Stimulated activated naive CD4-positive, alpha-beta T cell (primary cell): Measurements from ENCODE around the gene ATP2B1.

Experiments
- DNase-seq, 6 experiments: peaks; one replicate each; lab custom pipeline; 2025; lab: John Stamatoyannopoulos, UW

The ATP2B1 gene

GRCh38 chr12:89657066-89657465 lies 51.6 kb downstream of the ATP2B1 start:
- no peak for DNase-seq

GRCh38 chr12:89655841-89656240 lies 52.8 kb downstream of the ATP2B1 start:
- no peak for DNase-seq

DNA sequence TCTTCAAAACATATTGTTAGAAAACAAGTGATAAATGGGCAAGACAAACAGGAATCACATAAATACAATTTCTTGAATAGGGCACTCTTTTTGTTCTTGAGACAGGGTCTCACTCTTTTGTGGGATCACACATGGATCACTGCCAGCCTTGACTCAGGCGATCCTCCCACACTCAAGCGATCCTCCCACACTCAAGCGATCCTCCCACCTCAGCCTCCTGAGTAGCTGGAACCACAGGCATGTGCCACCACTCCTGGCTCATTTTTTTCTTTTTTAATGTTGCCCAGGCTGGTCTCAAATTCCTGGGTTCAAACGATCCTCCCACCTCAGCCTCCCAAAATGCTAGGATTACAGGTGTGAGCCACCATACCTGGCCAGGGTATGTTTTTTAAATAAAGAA lies 57.4 kb downstream of the ATP2B1 start:
- DNase-seq = no peak

GRCh38 chr12:89650239-89650638 lies 58.4 kb downstream of the ATP2B1 start:
- no peak for DNase-seq

DNA sequence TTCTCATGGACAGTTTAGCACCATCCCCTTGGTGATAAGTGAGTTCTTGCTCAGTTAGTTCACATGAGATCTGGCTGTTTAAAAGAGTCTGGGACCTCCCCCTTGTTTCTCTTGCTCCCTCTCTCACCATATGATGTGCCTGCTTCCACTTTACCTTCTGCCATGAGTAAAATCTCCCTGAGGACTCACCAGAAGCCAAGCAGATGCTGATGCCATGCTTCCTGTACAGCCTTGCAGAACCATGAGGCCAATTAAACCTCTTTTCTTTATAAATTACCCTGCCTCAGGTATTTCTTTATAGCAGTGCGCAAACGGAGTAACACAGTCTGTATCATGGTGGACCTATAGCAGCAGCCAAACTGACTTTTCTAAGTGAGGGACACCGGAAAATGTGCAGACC lies 58.8 kb downstream of the ATP2B1 start:
- no peak for DNase-seq

GRCh38 chr12:89649139-89649538 lies 59.5 kb downstream of the ATP2B1 start:
- DNase-seq = no peak

- no peak for DNase-seq
Observed at GRCh38 chr12:89648211-89648930, 60.3 kb downstream of the ATP2B1 start.

GRCh38 chr12:89645434-89645833 lies 63.2 kb downstream of the ATP2B1 start:
- DNase-seq = no peak

GRCh38 chr12:89642959-89643358 lies 65.7 kb downstream of the ATP2B1 start:
- DNase-seq = no peak

DNA sequence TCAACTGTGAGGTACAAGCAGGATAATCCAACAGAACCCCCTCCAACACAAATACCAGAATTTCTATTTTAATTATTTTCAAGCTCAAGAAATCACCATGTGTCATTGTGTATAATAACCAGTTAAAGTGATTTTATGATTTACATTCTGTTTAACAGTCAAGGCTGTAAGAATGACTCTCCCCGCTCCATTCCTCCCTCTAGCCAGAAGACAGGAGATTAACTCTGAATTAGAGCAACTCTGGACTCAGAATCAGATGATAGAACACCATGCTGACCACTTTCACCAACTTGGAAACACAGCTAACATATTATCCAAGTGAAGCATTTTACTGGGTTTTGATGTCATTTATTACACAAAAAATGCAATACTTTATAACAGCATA lies 71.9 kb downstream of the ATP2B1 start:
- no peak for DNase-seq

DNA sequence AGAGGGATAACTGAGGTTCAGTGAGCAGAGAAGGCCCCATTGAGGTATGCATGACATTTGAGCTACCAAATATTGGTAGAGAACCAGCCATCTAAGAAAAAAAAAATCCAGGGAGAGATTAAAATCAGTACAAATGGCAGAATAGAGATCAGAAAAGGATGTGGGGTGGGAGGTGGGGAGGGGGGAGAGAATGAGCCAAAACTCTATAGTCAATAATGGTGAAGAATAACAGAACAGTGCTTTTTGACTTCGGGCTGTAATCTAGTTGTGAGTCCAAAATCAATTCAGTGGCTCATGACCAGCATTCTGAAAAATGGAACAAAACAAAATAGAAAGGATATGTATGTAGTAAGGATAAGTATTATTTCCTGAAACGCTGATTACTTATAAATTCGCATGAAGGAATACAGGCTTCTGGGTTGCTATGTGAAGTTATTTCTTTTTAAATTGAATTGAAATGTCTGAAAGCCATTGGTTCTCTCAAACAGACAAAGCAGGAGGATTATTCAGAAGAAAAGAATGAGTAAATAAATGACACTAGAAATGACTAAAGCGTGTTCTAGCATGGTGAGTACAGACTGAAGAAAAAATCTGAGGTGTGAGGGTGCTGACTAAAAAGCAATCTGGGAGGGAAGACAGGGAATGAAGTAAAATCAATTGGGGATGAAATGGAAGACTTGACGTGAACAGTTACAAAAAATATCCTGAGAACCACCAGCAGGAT lies 72.4 kb downstream of the ATP2B1 start:
- no peak for DNase-seq

- no peak for DNase-seq
Observed at GRCh38 chr12:89634508-89634907, 74.1 kb downstream of the ATP2B1 start.

DNA sequence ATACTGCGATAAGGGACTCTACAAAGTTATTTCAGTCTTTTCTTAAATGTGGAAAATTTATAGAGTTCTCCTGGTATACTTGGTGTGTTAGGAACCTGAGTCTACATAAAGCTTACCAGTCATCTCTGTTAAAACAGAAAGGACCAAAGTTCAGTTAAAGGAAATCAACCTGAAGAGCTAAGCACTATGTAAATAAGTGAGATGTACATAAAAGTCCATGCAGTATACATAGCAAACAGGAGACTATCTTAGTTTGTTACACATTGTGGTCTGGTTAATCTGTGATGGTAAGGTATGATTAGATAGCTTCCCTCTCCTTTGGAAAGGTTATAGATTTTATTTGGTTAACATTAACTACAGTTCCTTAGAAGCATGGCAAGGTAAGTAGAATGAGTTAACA lies 75.9 kb downstream of the ATP2B1 start:
- DNase-seq = no peak

- DNase-seq = no peak
Observed at GRCh38 chr12:89622115-89622514, 86.5 kb downstream of the ATP2B1 start.

DNA sequence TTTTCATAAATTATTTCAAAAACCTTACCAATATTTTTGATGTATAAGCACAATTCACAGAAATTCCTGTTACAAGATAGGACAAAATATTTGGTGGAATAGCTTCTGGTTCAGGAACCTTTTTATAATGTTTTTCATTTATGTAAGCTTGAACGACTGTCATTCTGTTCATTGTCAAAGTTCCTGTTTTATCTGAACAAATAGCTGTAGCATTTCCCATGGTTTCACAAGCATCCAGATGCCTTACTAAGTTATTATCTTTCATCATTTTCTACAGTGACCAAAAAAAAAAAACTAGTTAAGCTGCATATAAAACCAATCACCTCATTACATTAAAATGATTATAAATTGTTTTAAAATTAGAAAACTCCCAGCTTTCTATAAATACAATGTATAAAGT lies 87.1 kb downstream of the ATP2B1 start:
- DNase-seq = no peak

GRCh38 chr12:89619764-89620163 lies 88.9 kb downstream of the ATP2B1 start:
- DNase-seq = no peak

- DNase-seq = no peak
Observed at GRCh38 chr12:89618113-89618862, 90.3 kb downstream of the ATP2B1 start.

GRCh38 chr12:89610366-89610765 lies 98.3 kb downstream of the ATP2B1 start:
- DNase-seq = no peak

DNA sequence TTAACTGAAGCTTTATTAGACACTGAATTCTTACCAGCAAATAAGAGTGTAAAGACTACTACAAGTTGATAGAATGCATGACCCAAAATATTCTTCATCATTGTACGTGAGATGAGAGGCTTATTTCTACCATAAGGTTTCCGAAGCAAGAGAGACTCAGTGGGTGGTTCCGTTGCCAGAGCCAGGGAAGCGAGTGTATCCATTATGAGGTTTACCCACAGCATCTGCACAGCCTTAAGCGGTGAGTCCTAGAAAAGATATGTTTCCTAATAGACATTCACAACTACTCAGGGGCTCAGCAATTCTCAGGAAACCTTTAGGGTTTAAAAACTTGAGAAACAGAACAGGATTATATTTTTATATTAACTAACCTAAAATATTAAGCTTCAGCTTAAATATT lies 105.0 kb downstream of the ATP2B1 start:
- DNase-seq = no peak

DNA sequence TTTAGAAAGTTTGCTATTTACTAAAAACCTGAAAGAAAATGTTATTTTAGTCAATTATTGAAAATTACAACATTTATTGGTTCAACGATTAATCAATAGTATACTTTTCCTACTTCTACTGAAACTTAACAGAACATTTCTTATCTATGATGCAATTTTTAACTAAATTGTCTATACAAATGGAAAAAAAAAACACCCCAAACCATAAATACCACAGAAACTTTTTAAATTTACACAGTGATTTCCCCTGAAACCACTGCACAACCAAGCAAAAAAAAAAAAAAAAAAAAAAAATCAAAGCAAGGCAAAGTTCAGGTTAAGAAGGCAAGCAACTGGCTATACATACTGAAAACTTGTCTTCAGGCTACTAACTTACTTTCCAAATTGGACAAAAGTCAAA lies 110.9 kb downstream of the ATP2B1 start:
- no peak for DNase-seq

DNA sequence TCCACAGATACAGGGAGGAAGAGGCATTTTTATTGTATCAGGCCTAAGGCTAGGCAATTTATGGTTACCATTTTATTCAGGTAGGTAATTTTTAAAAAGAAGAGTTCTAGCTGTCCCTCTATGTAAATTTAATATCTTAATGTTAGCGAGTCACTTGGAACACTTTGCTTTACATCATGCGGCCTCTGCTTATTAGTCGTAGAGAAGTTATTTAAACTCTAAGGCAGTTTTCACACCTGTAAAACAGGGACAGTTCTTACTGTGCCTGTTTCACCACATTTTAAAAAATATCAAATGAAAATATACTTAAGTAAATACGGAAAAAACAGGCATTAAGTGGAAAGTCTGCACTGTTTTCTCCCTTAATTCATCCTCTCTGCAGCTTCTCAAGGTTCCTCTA lies 111.4 kb downstream of the ATP2B1 start:
- DNase-seq = no peak

DNA sequence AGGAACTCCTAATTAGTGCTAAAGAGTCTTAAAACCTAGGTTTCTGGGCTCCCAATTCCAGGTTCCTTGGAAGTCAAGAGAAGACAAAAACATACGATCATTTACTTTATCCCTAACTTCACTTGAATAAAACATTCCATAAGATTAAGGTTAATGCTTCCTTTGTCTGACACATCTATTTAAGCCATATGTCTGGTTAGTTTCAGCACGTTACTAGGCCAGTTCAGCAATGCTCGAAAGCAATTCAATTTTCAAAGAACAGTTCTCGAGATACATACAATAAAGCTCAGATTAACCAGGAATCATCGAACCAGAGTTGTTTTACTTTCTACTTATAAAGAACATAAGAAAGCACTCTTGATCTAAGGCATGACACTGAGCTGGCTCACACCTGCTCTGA lies 114.8 kb downstream of the ATP2B1 start:
- no peak for DNase-seq

- DNase-seq = no peak
Observed at GRCh38 chr12:89593233-89593632, 115.4 kb downstream of the ATP2B1 start.
